ENCODE results near the gene POLA2. TPM values are rescaled to one million over a fixed set of nuclear protein-coding genes. Genes with fewer than 3 reads are reported as not detected.

POLA2 gene
- total and polyA plus RNA-seq, 4 donors, result 4.5 to 14.2 (median 9.5) TPM

- TF ChIP-seq CTCF (IDR thresholded peaks at IDR 0.05; ENCODE audit: control extremely low read depth, extremely low read depth), result no peak
- Histone ChIP-seq H3K27ac (ENCODE audit: low read depth in 1 of 2, low read length in 1 of 2) (peak overlapping the region in 1 of 2 donors; percentile 48), H3K4me3 (no peak overlapping the region), H3K4me1 (ENCODE audit: control insufficient read depth in 5 of 5, insufficient read depth in 5 of 5, low read length in 5 of 5) (peaks cover 4 to 53% (median 26%) of the 10 kb centered on the region in 5 donors), H3K36me3 (ENCODE audit: control insufficient read depth in 4 of 4, insufficient read depth in 4 of 4, low read length in 4 of 4) (no peaks in the 10 kb centered on the region), H3K27me3 (ENCODE audit: control insufficient read depth in 3 of 3, insufficient read depth in 3 of 3, low read length in 2 of 3) (peaks cover 0 to 3% (median 0%) of the 10 kb centered on the region in 3 donors), H3K9ac (ENCODE audit: insufficient read depth in 1 of 2, low read length in 2 of 2) (no peak overlapping the region), H3K9me3 (ENCODE audit: control insufficient read depth in 4 of 4, insufficient read depth in 3 of 4, low read length in 3 of 4) (no peaks in the 10 kb centered on the region)
- DNase-seq, result no peak
- ATAC-seq (ENCODE audit: insufficient read depth, low FRiP score), result no peak
- WGBS, 2 donors, result 59 to 64% methylated on average over 5 of the region's 5 CpGs
Observed at GRCh38 chr11:65311170-65311678, 49.5 kb downstream of the POLA2 start.

- no peaks in the 10 kb centered on the region for H3K9me3 ChIP-seq (ENCODE audit: control insufficient read depth in 4 of 4, insufficient read depth in 3 of 4, low read length in 3 of 4)
- no peaks in the 10 kb centered on the region for H3K36me3 ChIP-seq (ENCODE audit: control insufficient read depth in 4 of 4, insufficient read depth in 4 of 4, low read length in 4 of 4)
- TF ChIP-seq CTCF (IDR thresholded peaks at IDR 0.05; ENCODE audit: control extremely low read depth, extremely low read depth), result no peak
- peak; percentile 86 to 90 (median 90) for DNase-seq
- ATAC-seq (ENCODE audit: insufficient read depth, low FRiP score), result peak; percentile 93
- peaks cover 0 to 3% (median 0%) of the 10 kb centered on the region in 3 donors for H3K27me3 ChIP-seq (ENCODE audit: control insufficient read depth in 3 of 3, insufficient read depth in 3 of 3, low read length in 2 of 3)
- peak within 1 kb of the TSS; percentile 83 for H3K4me3 ChIP-seq
- peak within 1 kb of the TSS; percentile 82 to 92 for H3K27ac ChIP-seq (ENCODE audit: low read depth in 1 of 2, low read length in 1 of 2)
- 0% methylated on average over 51 to 74 of the region's 74 CpGs for WGBS, 2 donors
- H3K9ac ChIP-seq (ENCODE audit: insufficient read depth in 1 of 2, low read length in 2 of 2), result peak within 1 kb of the TSS in 1 of 2 donors; percentile 62
- peaks cover 0 to 48% (median 20%) of the 10 kb centered on the region in 5 donors for H3K4me1 ChIP-seq (ENCODE audit: control insufficient read depth in 5 of 5, insufficient read depth in 5 of 5, low read length in 5 of 5)
Observed at GRCh38 chr11:65314501-65315203, 52.9 kb downstream of the POLA2 start, which contains the start of gene CDC42EP2. CDC42EP2 (plus strand) TSS chr11:65314866; CDS start chr11:65320899, 6,033 bp downstream.

- peak; percentile 89 to 92 (median 91) for DNase-seq
- WGBS, 2 donors, result 0 to 1% methylated on average over 58 to 59 of the region's 59 CpGs
- peak; percentile 53 for ATAC-seq (ENCODE audit: insufficient read depth, low FRiP score)
- H3K27ac ChIP-seq (ENCODE audit: low read depth in 1 of 2, low read length in 1 of 2), result peak overlapping the region; percentile 74 to 92
- H3K9ac ChIP-seq (ENCODE audit: insufficient read depth in 1 of 2, low read length in 2 of 2), result no peak overlapping the region
- peak overlapping the region; percentile 83 for H3K4me3 ChIP-seq
- peaks cover 0 to 2% (median under 1%) of the 10 kb centered on the region in 4 donors for H3K36me3 ChIP-seq (ENCODE audit: control insufficient read depth in 4 of 4, insufficient read depth in 4 of 4, low read length in 4 of 4)
- H3K9me3 ChIP-seq (ENCODE audit: control insufficient read depth in 4 of 4, insufficient read depth in 3 of 4, low read length in 3 of 4), result no peaks in the 10 kb centered on the region
- peak; percentile 72 for TF ChIP-seq CTCF (IDR thresholded peaks at IDR 0.05; ENCODE audit: control extremely low read depth, extremely low read depth)
- H3K4me1 ChIP-seq (ENCODE audit: control insufficient read depth in 5 of 5, insufficient read depth in 5 of 5, low read length in 5 of 5), result peaks cover 0 to 42% (median 15%) of the 10 kb centered on the region in 5 donors
- H3K27me3 ChIP-seq (ENCODE audit: control insufficient read depth in 3 of 3, insufficient read depth in 3 of 3, low read length in 2 of 3), result peaks cover 0 to 3% (median 0%) of the 10 kb centered on the region in 3 donors
Observed at GRCh38 chr11:65315204-65315865, 53.6 kb downstream of the POLA2 start.

Data from lung (tissue), 12 donors.